Neural progenitor cell (in vitro differentiated cells): ENCODE results near the gene SPTBN4.

Experiments
- CTCF ChIP-seq: fragments of 200-600 bp; sonication (generic); IDR thresholded peaks from 2 replicates; pipeline ENCODE4 v1.5.1; 2017; ENCODE audit warnings: antibody characterized with exemption, mild to moderate bottlenecking
- EZH2 ChIP-seq: fragments of 200-600 bp; sonication (generic); IDR thresholded peaks from 2 replicates; pipeline ENCODE4 v1.6.1; 2017; ENCODE audit warnings: antibody characterized with exemption, mild to moderate bottlenecking, moderate library complexity
- EZH2phosphoT487 ChIP-seq: fragments of 200-600 bp; sonication (generic); IDR thresholded peaks from 2 replicates; pipeline ENCODE4 v1.6.1; 2017; ENCODE audit warnings: antibody characterized with exemption

GRCh38 chr19:40465557-40466218 lies 1.1 kb upstream of the SPTBN4 start, which contains the start of gene BLVRB:
- no peak for TF ChIP-seq CTCF
- no peak for TF ChIP-seq EZH2
- no peak for TF ChIP-seq EZH2phosphoT487
